Karpas-422 (cell line): ENCODE data around the gene F5. TPM values are rescaled to one million over a fixed set of nuclear protein-coding genes. Genes with fewer than 3 reads are reported as not detected.

Source experiments
- DNase-seq: peaks from one replicate; pipeline ENCODE4 v3.0.0-alpha.2; 2015
- H2AFZ ChIP-seq: fragments of 200-600 bp; sonication (generic); 2 replicates; pipeline ENCODE4 v1.6.1; 2014; ENCODE audit warnings: antibody characterized with exemption, low read length, mixed read lengths
- H3K27ac ChIP-seq: fragments of 200-600 bp; sonication (generic); 2 replicates; pipeline ENCODE4 v1.5.1; 2014; ENCODE audit warnings: mild to moderate bottlenecking, low read length, moderate library complexity
- H3K27me3 ChIP-seq: fragments of 200-600 bp; sonication (generic); 2 replicates; pipeline ENCODE4 v1.6.1; 2014; ENCODE audit warnings: low read length, mixed read lengths
- H3K36me3 ChIP-seq: fragments of 200-600 bp; sonication (generic); 2 replicates; pipeline ENCODE4 v1.6.1; 2014; ENCODE audit warnings: low read length, mixed read lengths; ENCODE audit not compliant: insufficient read depth
- H3K4me1 ChIP-seq: fragments of 200-600 bp; sonication (generic); 2 replicates; pipeline ENCODE4 v1.6.1; 2014; ENCODE audit warnings: mild to moderate bottlenecking, low read length, mixed read lengths
- H3K4me2 ChIP-seq: fragments of 200-600 bp; sonication (generic); 2 replicates; pipeline ENCODE4 v1.6.1; 2014; ENCODE audit warnings: low read length, low read depth, mild to moderate bottlenecking; ENCODE audit not compliant: poor library complexity, severe bottlenecking
- H3K4me3 ChIP-seq: fragments of 200-600 bp; sonication (generic); 2 replicates; pipeline ENCODE4 v1.5.1; 2014; ENCODE audit warnings: mild to moderate bottlenecking, antibody characterized with exemption, low read length, mixed read lengths
- H3K79me2 ChIP-seq: fragments of 200-600 bp; sonication (generic); 2 replicates; pipeline ENCODE4 v1.6.1; 2014; ENCODE audit warnings: mild to moderate bottlenecking, low read length, mixed read lengths
- H3K9ac ChIP-seq: fragments of 200-600 bp; sonication (generic); 2 replicates; pipeline ENCODE4 v1.6.0; 2014; ENCODE audit warnings: low read length
- H3K9me2 ChIP-seq: fragments of 200-600 bp; sonication (generic), shearing (Covaris generic); replicated peaks from 2 replicates; pipeline ENCODE4 v1.6.0; 2014; ENCODE audit warnings: mild to moderate bottlenecking, low read length, moderate library complexity; ENCODE audit not compliant: insufficient read depth
- H3K9me3 ChIP-seq: fragments of 300-700, 200-600 bp; sonication (generic); 2 replicates; pipeline ENCODE4 v1.6.1; 2014; ENCODE audit warnings: low read length, mixed read lengths
- H4K20me1 ChIP-seq: fragments of 200-600 bp; sonication (generic); 2 replicates; pipeline ENCODE4 v1.6.1; 2014; ENCODE audit warnings: mild to moderate bottlenecking, antibody characterized with exemption, low read length, low read depth; ENCODE audit not compliant: insufficient read depth
- total RNA-seq: library from RNA; depleted of rRNA; stranded (reverse); fragments of >200 nt; shearing (Covaris generic); gene quantifications from 2 replicates; pipeline ENCODE4 v1.2.3, GENCODE V29; 2014; ENCODE audit warnings: low replicate concordance

F5 gene
- total RNA-seq, 1 experiment from 2014 or later = not detected

GRCh38 chr1:169515641-169516040, 70.6 kb downstream of the F5 start:
- Histone ChIP-seq H3K9me2 (no peaks in the 10 kb centered on the region), H3K9me3 (no peaks in the 10 kb centered on the region), H3K4me1 (no peaks in the 10 kb centered on the region), H3K79me2 (no peaks in the 10 kb centered on the region), H3K36me3 (no peaks in the 10 kb centered on the region), H4K20me1 (no peaks in the 10 kb centered on the region), H3K27me3 (no peaks in the 10 kb centered on the region), H2AFZ (no peak overlapping the region), H3K4me2 (no peak overlapping the region), H3K4me3 (no peak overlapping the region), H3K27ac (no peak overlapping the region), H3K9ac (no peak overlapping the region)
- DNase-seq = no peak

DNA sequence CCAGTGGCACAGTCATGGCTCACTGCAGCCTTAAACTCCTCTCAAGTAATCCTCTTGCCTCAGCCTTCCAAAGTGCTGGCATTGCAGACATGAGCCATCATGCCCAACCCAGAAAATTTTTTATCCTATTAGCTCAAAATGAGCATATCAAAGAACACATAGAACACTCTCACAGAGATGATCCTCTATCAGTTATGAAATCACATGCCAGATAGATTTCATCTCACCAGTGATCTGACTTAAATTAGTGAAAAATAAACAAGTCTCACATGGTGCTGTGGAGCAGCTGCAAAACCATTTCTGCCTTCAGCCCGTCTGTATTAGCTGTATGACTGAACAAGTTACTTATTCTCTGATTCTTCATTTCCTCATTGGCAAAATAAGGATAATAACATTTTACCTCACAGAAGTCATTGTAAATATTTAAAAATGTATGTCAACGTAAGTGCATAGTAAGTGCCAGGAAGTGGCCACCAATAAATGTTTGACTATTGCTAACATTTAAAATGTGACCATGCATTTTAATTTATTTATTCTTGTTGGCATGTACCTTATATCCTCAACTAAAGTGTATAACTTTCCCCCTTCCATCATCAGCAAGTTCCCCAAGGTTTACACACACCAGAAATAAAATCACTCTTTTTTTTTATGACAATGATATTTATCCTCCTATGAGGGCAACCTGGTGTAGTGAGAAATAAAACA, 71.6 kb downstream of the F5 start:
- H3K9ac ChIP-seq = no peak overlapping the region
- H2AFZ ChIP-seq = no peak overlapping the region
- no peaks in the 10 kb centered on the region for H4K20me1 ChIP-seq
- no peak overlapping the region for H3K4me3 ChIP-seq
- no peaks in the 10 kb centered on the region for H3K4me1 ChIP-seq
- H3K36me3 ChIP-seq = no peaks in the 10 kb centered on the region
- no peaks in the 10 kb centered on the region for H3K27me3 ChIP-seq
- no peak overlapping the region for H3K4me2 ChIP-seq
- no peaks in the 10 kb centered on the region for H3K9me2 ChIP-seq
- H3K9me3 ChIP-seq = no peaks in the 10 kb centered on the region
- no peak for DNase-seq
- H3K79me2 ChIP-seq = no peaks in the 10 kb centered on the region
- H3K27ac ChIP-seq = no peak overlapping the region

- no peak overlapping the region for H3K9ac ChIP-seq
- no peak overlapping the region for H3K4me3 ChIP-seq
- H2AFZ ChIP-seq = no peak overlapping the region
- H3K9me2 ChIP-seq = no peaks in the 10 kb centered on the region
- no peaks in the 10 kb centered on the region for H3K27me3 ChIP-seq
- no peak overlapping the region for H3K27ac ChIP-seq
- H3K4me1 ChIP-seq = no peaks in the 10 kb centered on the region
- no peak overlapping the region for H3K4me2 ChIP-seq
- no peaks in the 10 kb centered on the region for H3K36me3 ChIP-seq
- H3K9me3 ChIP-seq = no peaks in the 10 kb centered on the region
- no peaks in the 10 kb centered on the region for H4K20me1 ChIP-seq
- no peaks in the 10 kb centered on the region for H3K79me2 ChIP-seq
- DNase-seq = no peak
These were observed 73.1 kb downstream of the F5 start for GRCh38 chr1:169513208-169513607.

DNA sequence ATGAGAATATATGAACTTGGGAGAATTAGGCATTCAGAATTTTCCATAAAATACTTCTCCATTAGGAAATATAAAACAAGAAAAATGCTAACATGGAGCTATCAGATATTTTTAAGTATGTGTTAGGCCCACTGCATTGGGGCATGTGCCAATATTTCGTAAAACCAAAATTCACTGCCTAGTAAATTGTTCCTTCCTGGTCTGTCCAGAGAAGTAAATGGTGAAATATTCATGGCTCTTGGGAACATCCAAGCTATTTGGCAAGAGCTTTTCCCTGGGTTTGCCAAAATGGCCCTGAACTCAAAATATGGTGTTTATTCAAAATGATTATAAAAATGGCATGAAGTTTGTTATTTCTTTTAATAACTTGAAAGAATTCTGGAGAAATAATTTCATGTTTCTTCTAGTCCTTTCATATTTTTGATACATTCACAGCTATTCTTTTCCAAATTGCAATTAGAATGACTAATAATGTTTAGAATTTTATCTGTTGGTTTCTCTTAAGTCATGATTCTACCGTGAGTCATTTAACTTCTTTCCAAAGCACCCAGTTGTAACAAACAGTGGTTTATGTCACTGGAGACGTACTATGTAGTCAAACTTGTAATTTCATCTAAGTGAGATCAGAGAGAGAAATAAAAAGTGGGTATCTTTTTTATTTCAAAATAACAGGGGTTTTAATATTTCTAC, 74.8 kb downstream of the F5 start:
- H3K9me3 ChIP-seq = no peaks in the 10 kb centered on the region
- no peak for DNase-seq
- no peak overlapping the region for H3K4me2 ChIP-seq
- no peak overlapping the region for H2AFZ ChIP-seq
- H3K4me3 ChIP-seq = no peak overlapping the region
- no peaks in the 10 kb centered on the region for H3K4me1 ChIP-seq
- H3K27me3 ChIP-seq = no peaks in the 10 kb centered on the region
- H4K20me1 ChIP-seq = no peaks in the 10 kb centered on the region
- no peaks in the 10 kb centered on the region for H3K9me2 ChIP-seq
- no peaks in the 10 kb centered on the region for H3K79me2 ChIP-seq
- no peaks in the 10 kb centered on the region for H3K36me3 ChIP-seq
- H3K27ac ChIP-seq = no peak overlapping the region
- H3K9ac ChIP-seq = no peak overlapping the region

DNA sequence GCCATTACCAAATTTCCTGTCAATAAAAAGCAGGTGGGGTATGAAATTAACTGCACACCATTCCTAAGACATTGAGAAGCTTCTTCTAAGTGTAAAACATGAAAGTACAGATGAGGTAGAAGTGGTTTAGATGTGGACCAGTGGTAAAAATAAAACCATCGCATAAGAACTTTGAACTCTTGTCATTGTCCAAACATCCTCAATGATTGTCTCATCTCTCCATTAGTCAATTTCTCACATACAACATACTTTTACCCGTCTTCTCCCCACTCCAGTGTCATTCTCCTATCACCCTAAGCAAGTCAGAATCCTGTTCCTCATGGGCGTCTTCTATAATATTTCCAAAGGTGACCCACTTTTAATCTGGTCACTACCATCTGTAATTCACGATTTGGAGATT, 76.2 kb downstream of the F5 start:
- Histone ChIP-seq H4K20me1 (no peaks in the 10 kb centered on the region), H3K4me3 (no peak overlapping the region), H3K79me2 (no peaks in the 10 kb centered on the region), H3K9ac (no peak overlapping the region), H3K36me3 (no peaks in the 10 kb centered on the region), H3K27ac (no peak overlapping the region), H3K27me3 (no peaks in the 10 kb centered on the region), H3K9me2 (no peaks in the 10 kb centered on the region), H3K4me1 (no peaks in the 10 kb centered on the region), H3K9me3 (no peaks in the 10 kb centered on the region), H3K4me2 (no peak overlapping the region), H2AFZ (no peak overlapping the region)
- no peak for DNase-seq

GRCh38 chr1:169509354-169509753, 76.9 kb downstream of the F5 start:
- no peak overlapping the region for H2AFZ ChIP-seq
- no peak overlapping the region for H3K4me2 ChIP-seq
- H3K4me3 ChIP-seq = no peak overlapping the region
- H3K79me2 ChIP-seq = no peaks in the 10 kb centered on the region
- no peaks in the 10 kb centered on the region for H3K9me3 ChIP-seq
- H3K27me3 ChIP-seq = no peaks in the 10 kb centered on the region
- no peaks in the 10 kb centered on the region for H4K20me1 ChIP-seq
- no peak overlapping the region for H3K27ac ChIP-seq
- H3K4me1 ChIP-seq = no peaks in the 10 kb centered on the region
- no peaks in the 10 kb centered on the region for H3K9me2 ChIP-seq
- H3K9ac ChIP-seq = no peak overlapping the region
- no peaks in the 10 kb centered on the region for H3K36me3 ChIP-seq
- no peak for DNase-seq

DNA sequence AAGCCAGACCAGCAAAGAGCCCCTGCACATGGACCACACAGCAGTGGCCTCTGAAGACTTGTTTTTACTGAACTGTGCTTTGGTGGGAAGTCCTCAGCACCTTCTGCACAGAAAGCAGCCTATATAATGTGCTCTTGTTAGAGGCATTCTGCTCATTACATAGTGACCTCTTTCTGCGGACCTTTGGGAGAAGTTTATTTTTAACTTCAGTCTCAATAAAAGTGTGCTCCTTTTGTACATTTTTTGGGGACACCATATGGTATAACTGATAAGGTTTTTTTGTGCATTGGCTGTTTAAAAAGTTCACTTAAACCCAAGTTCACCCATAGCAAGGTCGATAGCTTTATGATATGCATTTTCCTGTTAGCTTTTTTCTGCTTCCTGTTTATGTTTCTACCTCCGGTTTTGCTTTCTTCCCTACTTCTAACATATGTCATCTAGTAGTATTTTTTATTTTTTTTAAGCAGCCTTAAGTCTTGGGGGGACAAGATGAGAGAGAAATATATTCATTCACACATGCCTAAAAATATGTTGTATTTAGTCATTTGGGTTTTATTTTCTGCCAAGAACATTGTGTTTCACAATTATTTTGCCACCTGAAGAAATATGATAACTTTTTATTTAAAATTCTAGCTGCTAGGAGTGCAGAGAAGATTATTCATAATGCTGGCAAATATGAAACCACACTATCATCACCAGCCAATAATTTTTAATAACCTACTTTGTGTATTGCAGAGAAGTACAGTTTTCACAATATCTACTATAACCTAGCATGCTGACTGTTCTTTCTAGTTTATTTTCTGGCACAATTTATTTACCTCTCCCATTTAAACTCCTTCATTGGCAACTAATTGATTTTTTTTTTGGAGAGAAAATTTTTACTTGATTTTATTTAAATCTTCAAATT, 77.6 kb downstream of the F5 start:
- H3K4me1 ChIP-seq = no peaks in the 10 kb centered on the region
- no peak for DNase-seq
- no peak overlapping the region for H3K4me2 ChIP-seq
- H3K79me2 ChIP-seq = no peaks in the 10 kb centered on the region
- no peaks in the 10 kb centered on the region for H3K36me3 ChIP-seq
- no peak overlapping the region for H3K4me3 ChIP-seq
- no peaks in the 10 kb centered on the region for H4K20me1 ChIP-seq
- no peak overlapping the region for H3K9ac ChIP-seq
- no peaks in the 10 kb centered on the region for H3K9me2 ChIP-seq
- H3K9me3 ChIP-seq = no peaks in the 10 kb centered on the region
- no peak overlapping the region for H3K27ac ChIP-seq
- H3K27me3 ChIP-seq = no peaks in the 10 kb centered on the region
- no peak overlapping the region for H2AFZ ChIP-seq

GRCh38 chr1:169507413-169507812, 78.9 kb downstream of the F5 start:
- Histone ChIP-seq H3K9ac (no peak overlapping the region), H3K27me3 (no peaks in the 10 kb centered on the region), H3K4me2 (no peak overlapping the region), H3K27ac (no peak overlapping the region), H3K9me3 (no peaks in the 10 kb centered on the region), H3K4me1 (no peaks in the 10 kb centered on the region), H4K20me1 (no peaks in the 10 kb centered on the region), H2AFZ (no peak overlapping the region), H3K79me2 (no peaks in the 10 kb centered on the region), H3K4me3 (no peak overlapping the region), H3K36me3 (no peaks in the 10 kb centered on the region), H3K9me2 (no peaks in the 10 kb centered on the region)
- DNase-seq = no peak
